ENCODE data around the gene EYA2. TPM values are rescaled to one million over a fixed set of nuclear protein-coding genes. Genes with fewer than 3 reads are reported as not detected.

The EYA2 gene
- total and polyA plus RNA-seq, 4 donors = 1.2 to 10.9 (median 6.7) TPM

DNA sequence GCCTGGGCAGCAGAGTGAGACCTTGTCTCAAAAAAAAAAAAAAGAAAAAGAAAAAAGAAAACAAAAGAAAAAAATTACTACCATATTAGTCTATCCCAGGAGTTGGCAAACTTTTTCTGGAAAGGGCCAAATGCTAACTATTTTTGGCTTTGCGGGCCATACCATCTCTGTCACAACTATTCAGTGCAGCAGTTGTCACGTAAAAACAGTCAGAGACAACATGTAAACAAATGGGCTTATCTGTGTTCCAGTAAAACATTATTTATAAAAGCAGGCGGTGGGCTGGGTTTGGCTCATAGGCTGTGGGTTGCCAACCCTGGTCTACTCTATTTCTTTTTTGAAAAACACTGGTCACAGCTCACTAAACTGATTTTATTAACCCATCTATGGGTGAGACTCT lies 53.4 kb downstream of the EYA2 start:
- Histone ChIP-seq H3K4me1 (ENCODE audit: control insufficient read depth in 1 of 2, insufficient read depth in 2 of 2, low read length in 2 of 2) (peaks cover 5% of the 10 kb centered on the region in 2 donors), H3K9me3 (ENCODE audit: control insufficient read depth, low read length) (no peaks in the 10 kb centered on the region), H3K27ac (ENCODE audit: low read depth in 1 of 2, low read length in 2 of 2) (no peak overlapping the region), H3K27me3 (ENCODE audit: control insufficient read depth in 1 of 2, insufficient read depth in 2 of 2, low read length in 1 of 2) (no peaks in the 10 kb centered on the region), H3K36me3 (ENCODE audit: control insufficient read depth in 1 of 2, insufficient read depth in 2 of 2, low read length in 1 of 2) (no peaks in the 10 kb centered on the region), H3K4me3 (ENCODE audit: low read length in 2 of 2) (no peak overlapping the region)
- 4 to 8% methylated on average over 3 of the region's 3 CpGs for WGBS, 2 donors
- ATAC-seq (ENCODE audit: low FRiP score) = no peak
- DNase-seq = no peak
- intact Hi-C loops (cut with DNase I) = loop anchor here in 1 of 2 donors (5.0 kb wide), 1 partner anchor 51 kb away; no protein-coding TSS in a partner anchor

DNA sequence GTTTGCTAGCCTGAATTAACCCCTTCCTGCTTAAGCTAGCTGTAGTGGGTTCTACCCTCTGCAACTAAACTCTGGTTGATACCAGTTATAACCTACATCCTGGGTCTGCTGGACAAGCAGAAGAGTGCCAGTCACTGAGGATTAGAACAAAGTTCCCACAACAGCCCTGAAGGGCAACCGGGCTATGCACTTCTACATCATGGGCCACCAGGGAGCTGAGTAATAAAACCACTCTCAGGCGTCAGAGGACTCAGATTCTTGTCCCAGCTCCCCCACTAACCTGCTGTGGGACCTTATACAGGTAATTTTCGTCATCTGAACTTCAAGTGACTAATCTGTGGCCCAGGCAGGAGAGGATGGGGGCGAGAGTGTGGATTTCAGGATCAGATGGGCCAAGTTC lies 56.8 kb downstream of the EYA2 start:
- no peaks in the 10 kb centered on the region for H3K36me3 ChIP-seq (ENCODE audit: control insufficient read depth in 1 of 2, insufficient read depth in 2 of 2, low read length in 1 of 2)
- intact Hi-C loops (cut with DNase I) = no loop called here
- peaks cover 2 to 5% of the 10 kb centered on the region in 2 donors for H3K4me1 ChIP-seq (ENCODE audit: control insufficient read depth in 1 of 2, insufficient read depth in 2 of 2, low read length in 2 of 2)
- H3K27ac ChIP-seq (ENCODE audit: low read depth in 1 of 2, low read length in 2 of 2) = no peak overlapping the region
- DNase-seq (no peak), ATAC-seq (ENCODE audit: low FRiP score) (no peak)
- no peaks in the 10 kb centered on the region for H3K27me3 ChIP-seq (ENCODE audit: control insufficient read depth in 1 of 2, insufficient read depth in 2 of 2, low read length in 1 of 2)
- peaks cover 1% of the 10 kb centered on the region for H3K9me3 ChIP-seq (ENCODE audit: control insufficient read depth, low read length)
- 41 to 44% methylated on average over 4 of the region's 4 CpGs for WGBS, 2 donors
- no peak overlapping the region for H3K4me3 ChIP-seq (ENCODE audit: low read length in 2 of 2)

- 77 to 78% methylated on average over 10 of the region's 10 CpGs for WGBS, 2 donors
- Histone ChIP-seq H3K27me3 (ENCODE audit: control insufficient read depth in 1 of 2, insufficient read depth in 2 of 2, low read length in 1 of 2) (no peaks in the 10 kb centered on the region), H3K27ac (ENCODE audit: low read depth in 1 of 2, low read length in 2 of 2) (no peak overlapping the region), H3K9me3 (ENCODE audit: control insufficient read depth, low read length) (peaks cover 1% of the 10 kb centered on the region), H3K4me1 (ENCODE audit: control insufficient read depth in 1 of 2, insufficient read depth in 2 of 2, low read length in 2 of 2) (peaks cover 2 to 5% of the 10 kb centered on the region in 2 donors), H3K36me3 (ENCODE audit: control insufficient read depth in 1 of 2, insufficient read depth in 2 of 2, low read length in 1 of 2) (no peaks in the 10 kb centered on the region), H3K4me3 (ENCODE audit: low read length in 2 of 2) (no peak overlapping the region)
- no peak for DNase-seq
- intact Hi-C loops (cut with DNase I) = no loop called here
- ATAC-seq (ENCODE audit: low FRiP score) = peak; percentile 33
Observed at GRCh38 chr20:46951840-46952497, 57.3 kb downstream of the EYA2 start.

GRCh38 chr20:46953596-46953995 lies 59.0 kb downstream of the EYA2 start:
- ATAC-seq (ENCODE audit: low FRiP score) = no peak
- Histone ChIP-seq H3K27ac (ENCODE audit: low read depth in 1 of 2, low read length in 2 of 2) (no peak overlapping the region), H3K4me3 (ENCODE audit: low read length in 2 of 2) (no peak overlapping the region), H3K4me1 (ENCODE audit: control insufficient read depth in 1 of 2, insufficient read depth in 2 of 2, low read length in 2 of 2) (no peaks in the 10 kb centered on the region), H3K27me3 (ENCODE audit: control insufficient read depth in 1 of 2, insufficient read depth in 2 of 2, low read length in 1 of 2) (no peaks in the 10 kb centered on the region), H3K9me3 (ENCODE audit: control insufficient read depth, low read length) (peaks cover 1% of the 10 kb centered on the region), H3K36me3 (ENCODE audit: control insufficient read depth in 1 of 2, insufficient read depth in 2 of 2, low read length in 1 of 2) (no peaks in the 10 kb centered on the region)
- 98% methylated on average over 4 of the region's 4 CpGs for WGBS, 2 donors
- no peak for DNase-seq
- intact Hi-C loops (cut with DNase I) = no loop called here

- intact Hi-C loops (cut with DNase I) = no loop called here
- DNase-seq (no peak), ATAC-seq (ENCODE audit: low FRiP score) (no peak)
- no peaks in the 10 kb centered on the region for H3K27me3 ChIP-seq (ENCODE audit: control insufficient read depth in 1 of 2, insufficient read depth in 2 of 2, low read length in 1 of 2)
- H3K27ac ChIP-seq (ENCODE audit: low read depth in 1 of 2, low read length in 2 of 2) = no peak overlapping the region
- no peak overlapping the region for H3K4me3 ChIP-seq (ENCODE audit: low read length in 2 of 2)
- WGBS, 2 donors = 51 to 65% methylated on average over 15 of the region's 15 CpGs
- peaks cover 1% of the 10 kb centered on the region for H3K9me3 ChIP-seq (ENCODE audit: control insufficient read depth, low read length)
- H3K4me1 ChIP-seq (ENCODE audit: control insufficient read depth in 1 of 2, insufficient read depth in 2 of 2, low read length in 2 of 2) = peaks cover 0 to under 1% of the 10 kb centered on the region in 2 donors
- H3K36me3 ChIP-seq (ENCODE audit: control insufficient read depth in 1 of 2, insufficient read depth in 2 of 2, low read length in 1 of 2) = no peaks in the 10 kb centered on the region
Observed at GRCh38 chr20:46954490-46955038, 59.9 kb downstream of the EYA2 start.

- Histone ChIP-seq H3K4me3 (ENCODE audit: low read length in 2 of 2) (no peak overlapping the region), H3K27ac (ENCODE audit: low read depth in 1 of 2, low read length in 2 of 2) (no peak overlapping the region), H3K27me3 (ENCODE audit: control insufficient read depth in 1 of 2, insufficient read depth in 2 of 2, low read length in 1 of 2) (no peaks in the 10 kb centered on the region), H3K36me3 (ENCODE audit: control insufficient read depth in 1 of 2, insufficient read depth in 2 of 2, low read length in 1 of 2) (no peaks in the 10 kb centered on the region), H3K9me3 (ENCODE audit: control insufficient read depth, low read length) (peaks cover 1% of the 10 kb centered on the region), H3K4me1 (ENCODE audit: control insufficient read depth in 1 of 2, insufficient read depth in 2 of 2, low read length in 2 of 2) (peaks cover 0 to 3% of the 10 kb centered on the region in 2 donors)
- WGBS, 2 donors = 68 to 81% methylated on average over 2 of the region's 2 CpGs
- intact Hi-C loops (cut with DNase I) = no loop called here
- DNase-seq (no peak), ATAC-seq (ENCODE audit: low FRiP score) (no peak)
Observed at GRCh38 chr20:46955601-46956556, 61.2 kb downstream of the EYA2 start.

GRCh38 chr20:46959081-46959692 lies 64.5 kb downstream of the EYA2 start:
- WGBS, 2 donors = 68 to 71% methylated on average over 13 of the region's 13 CpGs
- no peak for ATAC-seq (ENCODE audit: low FRiP score)
- Histone ChIP-seq H3K4me3 (ENCODE audit: low read length in 2 of 2) (no peak overlapping the region), H3K36me3 (ENCODE audit: control insufficient read depth in 1 of 2, insufficient read depth in 2 of 2, low read length in 1 of 2) (no peaks in the 10 kb centered on the region), H3K27me3 (ENCODE audit: control insufficient read depth in 1 of 2, insufficient read depth in 2 of 2, low read length in 1 of 2) (no peaks in the 10 kb centered on the region), H3K27ac (ENCODE audit: low read depth in 1 of 2, low read length in 2 of 2) (no peak overlapping the region), H3K4me1 (ENCODE audit: control insufficient read depth in 1 of 2, insufficient read depth in 2 of 2, low read length in 2 of 2) (peaks cover 0 to 3% of the 10 kb centered on the region in 2 donors), H3K9me3 (ENCODE audit: control insufficient read depth, low read length) (peaks cover 3% of the 10 kb centered on the region)
- intact Hi-C loops (cut with DNase I) = no loop called here
- no peak for DNase-seq

DNA sequence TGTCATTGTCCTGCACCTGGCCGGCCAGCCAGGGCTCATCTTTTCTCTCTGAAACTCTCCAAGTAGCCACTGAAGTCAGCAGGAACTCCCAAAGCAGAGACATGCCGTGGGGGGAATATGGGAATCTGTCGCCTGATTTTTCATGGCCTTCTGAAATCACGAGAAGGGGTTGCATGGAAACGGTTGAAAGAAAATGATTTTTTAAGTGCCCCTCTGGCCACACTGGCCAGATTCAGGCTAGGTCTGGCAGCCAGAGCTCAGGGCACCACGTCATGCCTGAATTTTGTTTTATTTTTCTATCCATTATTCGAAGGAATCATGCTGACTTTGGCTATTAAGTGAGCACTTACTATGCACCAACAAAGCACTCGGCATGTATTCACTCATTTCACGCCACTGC lies 65.2 kb downstream of the EYA2 start:
- Histone ChIP-seq H3K36me3 (ENCODE audit: control insufficient read depth in 1 of 2, insufficient read depth in 2 of 2, low read length in 1 of 2) (no peaks in the 10 kb centered on the region), H3K27me3 (ENCODE audit: control insufficient read depth in 1 of 2, insufficient read depth in 2 of 2, low read length in 1 of 2) (no peaks in the 10 kb centered on the region), H3K4me3 (ENCODE audit: low read length in 2 of 2) (no peak overlapping the region), H3K27ac (ENCODE audit: low read depth in 1 of 2, low read length in 2 of 2) (no peak overlapping the region), H3K9me3 (ENCODE audit: control insufficient read depth, low read length) (peaks cover 3% of the 10 kb centered on the region), H3K4me1 (ENCODE audit: control insufficient read depth in 1 of 2, insufficient read depth in 2 of 2, low read length in 2 of 2) (peaks cover 0 to 3% of the 10 kb centered on the region in 2 donors)
- intact Hi-C loops (cut with DNase I) = no loop called here
- no peak for ATAC-seq (ENCODE audit: low FRiP score)
- no peak for DNase-seq
- WGBS, 2 donors = 76 to 79% methylated on average over 9 of the region's 9 CpGs

All from aorta (tissue), 5 donors.